SU-DHL-6 (cell line): Measurements from ENCODE around the gene ANKS1B.

Source experiments
- H2AFZ ChIP-seq: fragments of 200-600 bp; sonication (generic); 2 replicates; pipeline ENCODE4 v1.6.1; 2014; ENCODE audit warnings: low read depth, mild to moderate bottlenecking, moderate library complexity, mixed read lengths, antibody characterized with exemption, low read length; ENCODE audit not compliant: severe bottlenecking
- H3F3A ChIP-seq: fragments of 200-600 bp; shearing (Covaris generic); 2 replicates; pipeline ENCODE4 v1.6.0; 2016; ENCODE audit warnings: antibody characterized with exemption, mild to moderate bottlenecking; ENCODE audit not compliant: insufficient read depth
- H3K27ac ChIP-seq: fragments of 200-600 bp; sonication (generic); 2 replicates; pipeline ENCODE4 v1.5.1; 2016; ENCODE audit warnings: low read depth, mild to moderate bottlenecking, low read length, moderate library complexity, mixed read lengths
- H3K27me3 ChIP-seq: fragments of 200-600 bp; sonication (generic), shearing (Covaris generic); 2 replicates; pipeline ENCODE4 v1.6.0; 2014; ENCODE audit warnings: mild to moderate bottlenecking, low read length
- H3K36me3 ChIP-seq: fragments of 200-600 bp; sonication (generic); 2 replicates; pipeline ENCODE4 v1.6.1; 2014; ENCODE audit warnings: mild to moderate bottlenecking, low read length, mixed read lengths
- H3K4me2 ChIP-seq: fragments of 300-600, 200-600 bp; shearing (Covaris generic), sonication (generic); 2 replicates; pipeline ENCODE4 v1.6.0; 2014; ENCODE audit warnings: low read length, low read depth, mild to moderate bottlenecking; ENCODE audit not compliant: poor library complexity, severe bottlenecking
- H3K4me3 ChIP-seq: fragments of 200-600 bp; sonication (generic); 2 replicates; pipeline ENCODE4 v1.5.1; 2014; ENCODE audit warnings: antibody characterized with exemption, low read length, mild to moderate bottlenecking, mixed read lengths; ENCODE audit not compliant: insufficient read depth, poor library complexity, severe bottlenecking
- H3K79me2 ChIP-seq: fragments of 200-600 bp; sonication (generic); 2 replicates; pipeline ENCODE4 v1.6.1; 2014; ENCODE audit warnings: mild to moderate bottlenecking, low read length, moderate library complexity; ENCODE audit not compliant: insufficient read depth
- H3K9ac ChIP-seq: fragments of 200-600 bp; sonication (generic); 2 replicates; pipeline ENCODE4 v1.7.0; 2014; ENCODE audit warnings: mild to moderate bottlenecking, low read length
- H3K9me2 ChIP-seq: fragments of 200-600 bp; sonication (generic); replicated peaks from 2 replicates; pipeline ENCODE4 v1.6.1; 2014; ENCODE audit warnings: low read length; ENCODE audit not compliant: insufficient read depth
- H3K9me3 ChIP-seq: fragments of 200-600 bp; sonication (generic); 2 replicates; pipeline ENCODE4 v1.6.1; 2014; ENCODE audit warnings: low read length, mixed read lengths; ENCODE audit not compliant: insufficient read depth
- H4K20me1 ChIP-seq: fragments of 200-600 bp; sonication (generic); 2 replicates; pipeline ENCODE4 v1.6.1; 2014; ENCODE audit warnings: low read depth, mild to moderate bottlenecking, antibody characterized with exemption, low read length, moderate library complexity, mixed read lengths
- CTCF ChIP-seq: fragments of 200-600 bp; sonication (generic); IDR thresholded peaks from one replicate; pipeline ENCODE4 v1.5.1; 2017; ENCODE audit warnings: antibody characterized with exemption, mild to moderate bottlenecking, low read length, moderate library complexity; ENCODE audit not compliant: insufficient read depth, poor library complexity, severe bottlenecking
- EZH2phosphoT487 ChIP-seq: fragments of 200-600 bp; sonication (generic), shearing (Covaris generic); conservative IDR thresholded peaks from 2 replicates; pipeline ENCODE4 v1.6.1; 2018; ENCODE audit warnings: mild to moderate bottlenecking, antibody characterized with exemption, low read length, moderate library complexity, mixed read lengths

ANKS1B gene

GRCh38 chr12:99137124-99137855, 847.4 kb downstream of the ANKS1B start:
- H3K36me3 ChIP-seq, result no peaks in the 10 kb centered on the region
- TF ChIP-seq EZH2phosphoT487, result no peak
- no peak for TF ChIP-seq CTCF
- no peaks in the 10 kb centered on the region for H4K20me1 ChIP-seq
- H3K79me2 ChIP-seq, result no peaks in the 10 kb centered on the region
- no peak overlapping the region for H2AFZ ChIP-seq
- H3K9me2 ChIP-seq, result no peaks in the 10 kb centered on the region
- H3K9ac ChIP-seq, result no peak overlapping the region
- no peak overlapping the region for H3K4me2 ChIP-seq
- no peak overlapping the region for H3K27ac ChIP-seq
- H3K4me3 ChIP-seq, result no peak overlapping the region
- H3K27me3 ChIP-seq, result no peaks in the 10 kb centered on the region
- H3F3A ChIP-seq, result no peaks in the 10 kb centered on the region
- H3K9me3 ChIP-seq, result no peaks in the 10 kb centered on the region

GRCh38 chr12:99136516-99136915, 848.2 kb downstream of the ANKS1B start:
- Histone ChIP-seq H3K9me3 (no peaks in the 10 kb centered on the region), H2AFZ (no peak overlapping the region), H3K79me2 (no peaks in the 10 kb centered on the region), H3K4me3 (no peak overlapping the region), H3K27ac (no peak overlapping the region), H3K4me2 (no peak overlapping the region), H3F3A (no peaks in the 10 kb centered on the region), H3K9ac (no peak overlapping the region), H3K27me3 (no peaks in the 10 kb centered on the region), H3K36me3 (no peaks in the 10 kb centered on the region), H3K9me2 (no peaks in the 10 kb centered on the region), H4K20me1 (no peaks in the 10 kb centered on the region)
- TF ChIP-seq EZH2phosphoT487 (no peak), CTCF (no peak)

- Histone ChIP-seq H3K27ac (no peak overlapping the region), H3F3A (no peaks in the 10 kb centered on the region), H4K20me1 (no peaks in the 10 kb centered on the region), H3K4me3 (no peak overlapping the region), H3K9me3 (no peaks in the 10 kb centered on the region), H3K4me2 (no peak overlapping the region), H3K9me2 (no peaks in the 10 kb centered on the region), H3K36me3 (no peaks in the 10 kb centered on the region), H3K27me3 (no peaks in the 10 kb centered on the region), H2AFZ (no peak overlapping the region), H3K9ac (no peak overlapping the region), H3K79me2 (no peaks in the 10 kb centered on the region)
- TF ChIP-seq CTCF, result no peak
- no peak for TF ChIP-seq EZH2phosphoT487
Measured at GRCh38 chr12:99135376-99135775, 849.4 kb downstream of the ANKS1B start.
